ENCODE measurements around the gene AADAC.

AADAC gene

DNA sequence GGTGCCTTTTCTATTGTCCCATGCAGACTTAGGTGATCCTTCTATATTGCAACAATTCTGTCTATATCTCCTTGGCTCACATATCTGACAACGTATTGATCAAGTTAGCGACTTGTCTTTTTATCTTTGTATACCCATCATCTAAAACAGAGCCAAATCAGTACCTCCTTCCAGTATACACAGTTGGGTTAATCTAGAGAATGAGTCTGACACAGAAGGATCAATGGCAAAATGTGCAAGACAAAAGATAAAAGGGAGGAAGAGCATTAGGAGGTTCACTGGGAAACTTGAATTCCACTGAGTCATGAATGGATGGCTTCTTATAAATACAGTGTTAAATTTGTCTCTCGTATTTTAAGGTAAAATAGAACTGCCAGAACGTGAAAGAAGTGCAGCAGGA, 6.0 kb downstream of the AADAC start:
- Histone ChIP-seq H3K27ac (ENCODE audit: low read depth, low read length) (no peak overlapping the region), H3K9me2 (replicated peaks; ENCODE audit: control insufficient read depth, low read length) (no peaks in the 10 kb centered on the region), H3K36me3 (ENCODE audit: control insufficient read depth, low read length) (no peaks in the 10 kb centered on the region), H3K79me2 (ENCODE audit: control insufficient read depth, low read length) (no peaks in the 10 kb centered on the region), H3K4me3 (ENCODE audit: low read length) (no peak overlapping the region), H3K27me3 (ENCODE audit: control insufficient read depth, low read length) (0 out of 2 replicates have a peak, but pooled peaks cover 3% of the 10 kb centered on the region), H3K9me3 (ENCODE audit: control insufficient read depth, insufficient read depth, low read length) (no peaks in the 10 kb centered on the region), H3K4me1 (ENCODE audit: control insufficient read depth, low read length) (no peaks in the 10 kb centered on the region), H4K20me1 (ENCODE audit: control insufficient read depth, insufficient read depth, low read depth, low read length) (no peaks in the 10 kb centered on the region), H3K4me2 (ENCODE audit: low read length) (no peak overlapping the region), H3F3A (ENCODE audit: control insufficient read depth, insufficient read depth) (no peaks in the 10 kb centered on the region)
- TF ChIP-seq EZH2phosphoT487 (IDR thresholded peaks at IDR 0.05; ENCODE audit: borderline replicate concordance, low read length), result no peak
- TF ChIP-seq, protein P1, sequence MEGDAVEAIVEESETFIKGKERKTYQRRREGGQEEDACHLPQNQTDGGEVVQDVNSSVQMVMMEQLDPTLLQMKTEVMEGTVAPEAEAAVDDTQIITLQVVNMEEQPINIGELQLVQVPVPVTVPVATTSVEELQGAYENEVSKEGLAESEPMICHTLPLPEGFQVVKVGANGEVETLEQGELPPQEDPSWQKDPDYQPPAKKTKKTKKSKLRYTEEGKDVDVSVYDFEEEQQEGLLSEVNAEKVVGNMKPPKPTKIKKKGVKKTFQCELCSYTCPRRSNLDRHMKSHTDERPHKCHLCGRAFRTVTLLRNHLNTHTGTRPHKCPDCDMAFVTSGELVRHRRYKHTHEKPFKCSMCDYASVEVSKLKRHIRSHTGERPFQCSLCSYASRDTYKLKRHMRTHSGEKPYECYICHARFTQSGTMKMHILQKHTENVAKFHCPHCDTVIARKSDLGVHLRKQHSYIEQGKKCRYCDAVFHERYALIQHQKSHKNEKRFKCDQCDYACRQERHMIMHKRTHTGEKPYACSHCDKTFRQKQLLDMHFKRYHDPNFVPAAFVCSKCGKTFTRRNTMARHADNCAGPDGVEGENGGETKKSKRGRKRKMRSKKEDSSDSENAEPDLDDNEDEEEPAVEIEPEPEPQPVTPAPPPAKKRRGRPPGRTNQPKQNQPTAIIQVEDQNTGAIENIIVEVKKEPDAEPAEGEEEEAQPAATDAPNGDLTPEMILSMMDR (IDR thresholded peaks at IDR 0.05; ENCODE audit: low read depth, low read length, poor library complexity, severe bottlenecking), result no peak

DNA sequence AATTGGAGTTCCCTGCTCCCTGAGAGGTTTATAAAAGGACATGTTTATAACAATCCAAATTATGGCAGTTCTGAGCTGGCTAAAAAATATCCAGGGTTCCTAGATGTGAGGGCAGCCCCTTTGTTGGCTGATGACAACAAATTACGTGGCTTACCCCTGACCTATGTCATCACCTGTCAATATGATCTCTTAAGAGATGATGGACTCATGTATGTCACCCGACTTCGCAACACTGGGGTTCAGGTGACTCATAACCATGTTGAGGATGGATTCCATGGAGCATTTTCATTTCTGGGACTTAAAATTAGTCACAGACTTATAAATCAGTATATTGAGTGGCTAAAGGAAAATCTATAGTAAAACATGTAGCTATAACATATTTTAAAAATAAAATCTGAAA, 13.9 kb downstream of the AADAC start:
- peaks cover 9% of the 10 kb centered on the region; the same call in 1 of the 2 replicates for H3K27me3 ChIP-seq (ENCODE audit: control insufficient read depth, low read length)
- no peaks in the 10 kb centered on the region for H3F3A ChIP-seq (ENCODE audit: control insufficient read depth, insufficient read depth)
- no peak overlapping the region for H3K4me2 ChIP-seq (ENCODE audit: low read length)
- no peaks in the 10 kb centered on the region for H3K9me3 ChIP-seq (ENCODE audit: control insufficient read depth, insufficient read depth, low read length)
- no peaks in the 10 kb centered on the region for H3K4me1 ChIP-seq (ENCODE audit: control insufficient read depth, low read length)
- no peaks in the 10 kb centered on the region for H3K79me2 ChIP-seq (ENCODE audit: control insufficient read depth, low read length)
- H3K36me3 ChIP-seq (ENCODE audit: control insufficient read depth, low read length), result no peaks in the 10 kb centered on the region
- H3K4me3 ChIP-seq (ENCODE audit: low read length), result no peak overlapping the region
- no peaks in the 10 kb centered on the region for H3K9me2 ChIP-seq (replicated peaks; ENCODE audit: control insufficient read depth, low read length)
- H3K27ac ChIP-seq (ENCODE audit: low read depth, low read length), result no peak overlapping the region
- H4K20me1 ChIP-seq (ENCODE audit: control insufficient read depth, insufficient read depth, low read depth, low read length), result no peaks in the 10 kb centered on the region
- TF ChIP-seq EZH2phosphoT487 (IDR thresholded peaks at IDR 0.05; ENCODE audit: borderline replicate concordance, low read length), result no peak
- TF ChIP-seq, protein P1 (IDR thresholded peaks at IDR 0.05; ENCODE audit: low read depth, low read length, poor library complexity, severe bottlenecking), result no peak

DNA sequence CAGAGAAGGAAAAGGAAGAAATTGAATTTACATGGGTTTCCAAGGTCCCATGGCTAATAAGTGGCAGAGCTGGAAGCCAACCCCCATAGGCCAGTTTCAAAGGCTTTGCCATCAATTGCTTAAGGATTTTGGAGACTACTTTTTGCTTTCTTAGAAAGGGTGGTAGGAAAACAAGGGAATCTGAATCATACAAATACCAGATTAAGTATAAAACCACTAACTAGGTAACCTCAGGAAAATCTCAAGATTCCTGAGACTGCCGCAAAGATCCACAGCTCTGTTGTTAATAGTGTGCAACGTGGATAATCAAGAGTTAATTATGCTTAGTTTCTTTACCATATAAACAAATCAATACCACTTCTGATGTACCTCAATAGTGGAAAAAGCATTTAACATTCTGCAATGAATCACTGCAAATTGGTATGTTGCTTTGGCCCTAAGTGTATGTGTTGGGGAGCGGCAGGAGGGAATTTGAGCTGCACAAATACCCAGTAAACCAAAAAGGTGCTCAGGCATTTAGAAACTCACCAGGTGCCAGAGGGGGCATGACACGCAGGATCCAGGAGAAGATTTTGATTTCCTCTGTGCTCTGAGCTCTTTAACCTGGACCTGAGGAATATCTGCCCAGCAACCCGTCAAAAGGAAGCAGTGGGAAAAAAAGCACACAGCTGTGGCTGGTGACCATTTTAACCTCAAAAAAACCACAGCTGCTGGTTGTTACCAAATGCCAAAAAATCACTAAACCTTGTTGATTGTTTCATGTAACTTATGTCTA, 22.0 kb downstream of the AADAC start:
- peaks cover 18% of the 10 kb centered on the region; the same call in 1 of the 2 replicates for H3K27me3 ChIP-seq (ENCODE audit: control insufficient read depth, low read length)
- no peaks in the 10 kb centered on the region for H3K36me3 ChIP-seq (ENCODE audit: control insufficient read depth, low read length)
- no peaks in the 10 kb centered on the region for H3F3A ChIP-seq (ENCODE audit: control insufficient read depth, insufficient read depth)
- no peak overlapping the region for H3K4me3 ChIP-seq (ENCODE audit: low read length)
- H4K20me1 ChIP-seq (ENCODE audit: control insufficient read depth, insufficient read depth, low read depth, low read length), result no peaks in the 10 kb centered on the region
- no peak overlapping the region for H3K27ac ChIP-seq (ENCODE audit: low read depth, low read length)
- TF ChIP-seq, protein P1 (IDR thresholded peaks at IDR 0.05; ENCODE audit: low read depth, low read length, poor library complexity, severe bottlenecking), result no peak
- TF ChIP-seq EZH2phosphoT487 (IDR thresholded peaks at IDR 0.05; ENCODE audit: borderline replicate concordance, low read length), result no peak
- no peak overlapping the region for H3K4me2 ChIP-seq (ENCODE audit: low read length)
- no peaks in the 10 kb centered on the region for H3K4me1 ChIP-seq (ENCODE audit: control insufficient read depth, low read length)
- no peaks in the 10 kb centered on the region for H3K9me3 ChIP-seq (ENCODE audit: control insufficient read depth, insufficient read depth, low read length)
- H3K79me2 ChIP-seq (ENCODE audit: control insufficient read depth, low read length), result no peaks in the 10 kb centered on the region
- H3K9me2 ChIP-seq (replicated peaks; ENCODE audit: control insufficient read depth, low read length), result no peaks in the 10 kb centered on the region
